Measurements from ENCODE around the gene GSDMA. TPM values are rescaled to one million over a fixed set of nuclear protein-coding genes. Genes with fewer than 3 reads are reported as not detected.

The GSDMA gene
- total RNA-seq, 5 donors from 2014 or later (not counting 1 experiment from before 2014, with no cell fraction given), result 0.86 to 7.6 (median 3.4) TPM

GRCh38 chr17:39995438-39995837, 32.6 kb downstream of the GSDMA start:
- Histone ChIP-seq H3K27ac (ENCODE audit: low read length) (no peak overlapping the region), H3K9me3 (no peaks in the 10 kb centered on the region), H3K36me3 (ENCODE audit: control insufficient read depth in 2 of 2, extremely low read depth in 1 of 2, insufficient read depth in 1 of 2, low read length in 1 of 2) (peaks cover 19 to 74% of the 10 kb centered on the region in 2 donors), H3K4me1 (ENCODE audit: control insufficient read depth in 1 of 2, extremely low read depth in 1 of 2, insufficient read depth in 2 of 2, low read length in 2 of 2) (no peaks in the 10 kb centered on the region), H3K4me3 (ENCODE audit: control insufficient read depth in 1 of 2, extremely low read depth in 1 of 2, low read length in 1 of 2) (no peak overlapping the region), H3K27me3 (replicated peaks in 1 of 2; ENCODE audit: control insufficient read depth in 2 of 2, extremely low read depth in 1 of 2, insufficient read depth in 2 of 2, low read length in 1 of 2) (no peaks in the 10 kb centered on the region)
- ATAC-seq (replicated peaks in 1 of 4), result no peak
- DNase-seq, result no peak
- Mint-ChIP-seq H3K4me1 (peaks cover 0 to 7% (median 2%) of the 10 kb centered on the region in 3 donors), H3K27me3 (no peaks in the 10 kb centered on the region), H3K4me3 (no peak overlapping the region), H3K9me3 (no peaks in the 10 kb centered on the region), H3K36me3 (peaks cover 59% of the 10 kb centered on the region), H3K27ac (no peak overlapping the region)
- ChIA-PET CTCF (interaction anchor here in 1 of 2 donors (0.5 kb wide), 1 partner anchor 36 kb away, joined by 3 read pairs; no protein-coding TSS in a partner anchor), POLR2A (no interaction called here)
- WGBS (ENCODE audit: insufficient coverage), result 100% methylated on average over 5 of the region's 6 CpGs

GRCh38 chr17:39996162-39996561, 33.4 kb downstream of the GSDMA start:
- H3K27ac ChIP-seq (ENCODE audit: low read length), result no peak overlapping the region
- H3K27me3 ChIP-seq (replicated peaks in 1 of 2; ENCODE audit: control insufficient read depth in 2 of 2, extremely low read depth in 1 of 2, insufficient read depth in 2 of 2, low read length in 1 of 2), result no peaks in the 10 kb centered on the region
- peaks cover 0 to 7% (median 2%) of the 10 kb centered on the region in 3 donors for H3K4me1 Mint-ChIP-seq
- peaks cover 52% of the 10 kb centered on the region for H3K36me3 Mint-ChIP-seq
- H3K4me3 Mint-ChIP-seq, result no peak overlapping the region
- ATAC-seq (replicated peaks in 1 of 4) (no peak), DNase-seq (no peak)
- H3K36me3 ChIP-seq (ENCODE audit: control insufficient read depth in 2 of 2, extremely low read depth in 1 of 2, insufficient read depth in 1 of 2, low read length in 1 of 2), result peaks cover 19 to 67% of the 10 kb centered on the region in 2 donors
- H3K27me3 Mint-ChIP-seq, result no peaks in the 10 kb centered on the region
- no peaks in the 10 kb centered on the region for H3K9me3 ChIP-seq
- ChIA-PET POLR2A (interaction anchor here in 1 of 2 donors (0.5 to 0.7 kb wide), 2 partner anchors 194 to 605 kb away, joined by 3 read pairs; no protein-coding TSS in a partner anchor), CTCF (interaction anchor here in 1 of 2 donors (0.5 kb wide), 1 partner anchor 36 kb away, joined by 3 read pairs; no protein-coding TSS in a partner anchor)
- H3K9me3 Mint-ChIP-seq, result no peaks in the 10 kb centered on the region
- H3K27ac Mint-ChIP-seq, result no peak overlapping the region
- WGBS (ENCODE audit: insufficient coverage), result 97% methylated on average over 5 of the region's 8 CpGs
- no peaks in the 10 kb centered on the region for H3K4me1 ChIP-seq (ENCODE audit: control insufficient read depth in 1 of 2, extremely low read depth in 1 of 2, insufficient read depth in 2 of 2, low read length in 2 of 2)
- H3K4me3 ChIP-seq (ENCODE audit: control insufficient read depth in 1 of 2, extremely low read depth in 1 of 2, low read length in 1 of 2), result no peak overlapping the region

GRCh38 chr17:39996800-39997199, 34.0 kb downstream of the GSDMA start:
- peaks cover 48% of the 10 kb centered on the region for H3K36me3 Mint-ChIP-seq
- Histone ChIP-seq H3K27me3 (replicated peaks in 1 of 2; ENCODE audit: control insufficient read depth in 2 of 2, extremely low read depth in 1 of 2, insufficient read depth in 2 of 2, low read length in 1 of 2) (no peaks in the 10 kb centered on the region), H3K36me3 (ENCODE audit: control insufficient read depth in 2 of 2, extremely low read depth in 1 of 2, insufficient read depth in 1 of 2, low read length in 1 of 2) (peaks cover 19 to 60% of the 10 kb centered on the region in 2 donors), H3K4me3 (ENCODE audit: control insufficient read depth in 1 of 2, extremely low read depth in 1 of 2, low read length in 1 of 2) (no peak overlapping the region), H3K4me1 (ENCODE audit: control insufficient read depth in 1 of 2, extremely low read depth in 1 of 2, insufficient read depth in 2 of 2, low read length in 2 of 2) (no peaks in the 10 kb centered on the region), H3K9me3 (no peaks in the 10 kb centered on the region), H3K27ac (ENCODE audit: low read length) (no peak overlapping the region)
- DNase-seq (no peak), ATAC-seq (replicated peaks in 1 of 4) (no peak)
- no peaks in the 10 kb centered on the region for H3K9me3 Mint-ChIP-seq
- H3K4me3 Mint-ChIP-seq, result no peak overlapping the region
- CTCF ChIA-PET, result interaction anchor here in 1 of 2 donors (0.6 kb wide), 1 partner anchor 366 kb away, joined by 5 read pairs; no protein-coding TSS in a partner anchor
- WGBS (ENCODE audit: insufficient coverage), result 92% methylated on average over 6 of the region's 6 CpGs
- H3K27me3 Mint-ChIP-seq, result no peaks in the 10 kb centered on the region
- POLR2A ChIA-PET, result interaction anchor here (0.6 kb wide), 2 partner anchors 40 to 263 kb away, joined by 3 to 4 read pairs; no protein-coding TSS in a partner anchor
- peaks cover 0 to 7% (median 2%) of the 10 kb centered on the region in 3 donors for H3K4me1 Mint-ChIP-seq
- H3K27ac Mint-ChIP-seq, result no peak overlapping the region

DNA sequence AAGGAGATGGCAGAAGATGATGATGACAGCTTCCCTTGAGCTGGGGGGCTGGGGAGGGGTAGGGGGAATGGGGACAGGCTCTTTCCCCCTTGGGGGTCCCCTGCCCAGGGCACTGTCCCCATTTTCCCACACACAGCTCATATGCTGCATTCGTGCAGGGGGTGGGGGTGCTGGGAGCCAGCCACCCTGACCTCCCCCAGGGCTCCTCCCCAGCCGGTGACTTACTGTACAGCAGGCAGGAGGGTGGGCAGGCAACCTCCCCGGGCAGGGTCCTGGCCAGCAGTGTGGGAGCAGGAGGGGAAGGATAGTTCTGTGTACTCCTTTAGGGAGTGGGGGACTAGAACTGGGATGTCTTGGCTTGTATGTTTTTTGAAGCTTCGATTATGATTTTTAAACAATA, 34.7 kb downstream of the GSDMA start:
- Histone ChIP-seq H3K9me3 (no peaks in the 10 kb centered on the region), H3K27me3 (replicated peaks in 1 of 2; ENCODE audit: control insufficient read depth in 2 of 2, extremely low read depth in 1 of 2, insufficient read depth in 2 of 2, low read length in 1 of 2) (no peaks in the 10 kb centered on the region), H3K4me1 (ENCODE audit: control insufficient read depth in 1 of 2, extremely low read depth in 1 of 2, insufficient read depth in 2 of 2, low read length in 2 of 2) (no peaks in the 10 kb centered on the region), H3K36me3 (ENCODE audit: control insufficient read depth in 2 of 2, extremely low read depth in 1 of 2, insufficient read depth in 1 of 2, low read length in 1 of 2) (peaks cover 19 to 53% of the 10 kb centered on the region in 2 donors), H3K27ac (ENCODE audit: low read length) (no peak overlapping the region), H3K4me3 (ENCODE audit: control insufficient read depth in 1 of 2, extremely low read depth in 1 of 2, low read length in 1 of 2) (no peak overlapping the region)
- H3K4me3 Mint-ChIP-seq, result no peak overlapping the region
- peaks cover 42% of the 10 kb centered on the region for H3K36me3 Mint-ChIP-seq
- H3K27ac Mint-ChIP-seq, result no peak overlapping the region
- ATAC-seq (replicated peaks in 1 of 4), result no peak
- no peak for DNase-seq
- ChIA-PET POLR2A (interaction anchor here (0.6 kb wide), 2 partner anchors 41 to 262 kb away, joined by 3 to 4 read pairs; no protein-coding TSS in a partner anchor), CTCF (interaction anchor here in 1 of 2 donors (0.6 kb wide), 2 partner anchors 57 to 366 kb away, joined by 5 to 6 read pairs; no protein-coding TSS in a partner anchor)
- 100% methylated on average over 1 of the region's 4 CpGs for WGBS (ENCODE audit: insufficient coverage)
- no peaks in the 10 kb centered on the region for H3K27me3 Mint-ChIP-seq
- peaks cover 0 to 7% (median 2%) of the 10 kb centered on the region in 3 donors for H3K4me1 Mint-ChIP-seq
- H3K9me3 Mint-ChIP-seq, result no peaks in the 10 kb centered on the region

GRCh38 chr17:39999067-39999466, 36.3 kb downstream of the GSDMA start:
- Mint-ChIP-seq H3K36me3 (peaks cover 26% of the 10 kb centered on the region), H3K27ac (no peak overlapping the region), H3K9me3 (no peaks in the 10 kb centered on the region), H3K27me3 (no peaks in the 10 kb centered on the region), H3K4me1 (no peaks in the 10 kb centered on the region), H3K4me3 (no peak overlapping the region)
- Histone ChIP-seq H3K27ac (ENCODE audit: low read length) (no peak overlapping the region), H3K36me3 (ENCODE audit: control insufficient read depth in 2 of 2, extremely low read depth in 1 of 2, insufficient read depth in 1 of 2, low read length in 1 of 2) (peaks cover 15 to 38% of the 10 kb centered on the region in 2 donors), H3K4me3 (ENCODE audit: control insufficient read depth in 1 of 2, extremely low read depth in 1 of 2, low read length in 1 of 2) (no peak overlapping the region), H3K9me3 (no peaks in the 10 kb centered on the region), H3K4me1 (ENCODE audit: control insufficient read depth in 1 of 2, extremely low read depth in 1 of 2, insufficient read depth in 2 of 2, low read length in 2 of 2) (no peaks in the 10 kb centered on the region), H3K27me3 (replicated peaks in 1 of 2; ENCODE audit: control insufficient read depth in 2 of 2, extremely low read depth in 1 of 2, insufficient read depth in 2 of 2, low read length in 1 of 2) (no peaks in the 10 kb centered on the region)
- CTCF ChIA-PET, result no interaction called here
- 97% methylated on average over 2 of the region's 4 CpGs for WGBS (ENCODE audit: insufficient coverage)
- DNase-seq, result no peak
- no peak for ATAC-seq (replicated peaks in 1 of 4)
- POLR2A ChIA-PET, result no interaction called here

- DNase-seq (no peak), ATAC-seq (replicated peaks in 1 of 4) (no peak)
- H3K36me3 Mint-ChIP-seq, result peaks cover 15% of the 10 kb centered on the region
- H3K27ac Mint-ChIP-seq, result no peak overlapping the region
- Histone ChIP-seq H3K27ac (ENCODE audit: low read length) (no peak overlapping the region), H3K4me3 (ENCODE audit: control insufficient read depth in 1 of 2, extremely low read depth in 1 of 2, low read length in 1 of 2) (no peak overlapping the region), H3K36me3 (ENCODE audit: control insufficient read depth in 2 of 2, extremely low read depth in 1 of 2, insufficient read depth in 1 of 2, low read length in 1 of 2) (peaks cover 8 to 27% of the 10 kb centered on the region in 2 donors), H3K4me1 (ENCODE audit: control insufficient read depth in 1 of 2, extremely low read depth in 1 of 2, insufficient read depth in 2 of 2, low read length in 2 of 2) (no peaks in the 10 kb centered on the region), H3K9me3 (no peaks in the 10 kb centered on the region), H3K27me3 (replicated peaks in 1 of 2; ENCODE audit: control insufficient read depth in 2 of 2, extremely low read depth in 1 of 2, insufficient read depth in 2 of 2, low read length in 1 of 2) (no peaks in the 10 kb centered on the region)
- POLR2A ChIA-PET, result no interaction called here
- H3K4me3 Mint-ChIP-seq, result no peak overlapping the region
- H3K9me3 Mint-ChIP-seq, result no peaks in the 10 kb centered on the region
- no peaks in the 10 kb centered on the region for H3K4me1 Mint-ChIP-seq
- CTCF ChIA-PET, result no interaction called here
- no CpG with 5 or more reads among the region's 7 CpGs for WGBS (ENCODE audit: insufficient coverage)
- H3K27me3 Mint-ChIP-seq, result no peaks in the 10 kb centered on the region
Observed at GRCh38 chr17:40000161-40000560, 37.4 kb downstream of the GSDMA start.

All from T-cell (primary cell).